HG02973 (cell line): ENCODE data around the gene GRIK4.
A peak's percentile ranks its signal among the peaks of the same experiment; 100 is the strongest.

Source experiments
- ATAC-seq: cut with Tn5 transposase; IDR thresholded peaks from one replicate; pipeline ENCODE4 v1.9.1; 2021; ENCODE audit warnings: moderate library complexity; ENCODE audit not compliant: unreplicated experiment

GRIK4 gene

DNA sequence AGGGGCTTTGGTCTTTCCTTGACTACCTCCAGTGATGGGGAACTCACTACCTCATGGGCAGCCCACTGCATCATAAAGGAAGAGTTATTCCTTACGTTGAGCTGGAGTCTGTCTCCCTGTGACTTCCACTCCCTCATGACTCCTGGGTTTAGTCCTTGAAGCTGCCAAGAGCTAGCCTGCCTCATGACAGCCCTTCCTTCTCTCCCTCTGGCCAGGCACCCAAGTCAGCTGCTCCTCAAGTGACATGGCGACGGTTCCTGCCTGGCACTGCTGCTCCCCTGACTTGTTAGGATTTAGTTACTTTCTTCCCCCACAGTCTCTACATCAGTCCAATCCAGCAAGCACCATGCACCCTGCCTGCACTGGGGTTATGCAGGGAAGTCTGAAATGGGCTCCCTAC, 316.3 kb downstream of the GRIK4 start:
- ATAC-seq, result no peak

DNA sequence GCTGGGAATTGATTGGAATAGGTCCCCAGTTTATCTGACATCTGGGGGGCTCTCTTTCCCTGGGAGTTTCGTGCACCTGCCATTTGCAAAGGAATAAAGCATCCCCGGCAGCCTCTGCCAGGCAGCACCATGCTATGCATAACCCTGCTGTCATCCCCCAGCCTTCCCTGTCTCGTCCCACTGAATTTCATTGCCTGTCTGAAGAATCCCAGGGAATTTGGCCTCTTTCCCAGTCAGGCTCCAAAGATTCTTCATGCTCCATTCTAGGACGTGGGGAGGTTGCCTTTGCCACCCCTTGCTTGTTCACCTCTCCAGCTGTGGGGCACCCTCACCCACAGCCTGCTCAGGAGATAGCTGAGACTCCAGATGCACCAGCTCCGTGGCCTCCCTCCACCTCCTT, 317.3 kb downstream of the GRIK4 start:
- no peak for ATAC-seq

DNA sequence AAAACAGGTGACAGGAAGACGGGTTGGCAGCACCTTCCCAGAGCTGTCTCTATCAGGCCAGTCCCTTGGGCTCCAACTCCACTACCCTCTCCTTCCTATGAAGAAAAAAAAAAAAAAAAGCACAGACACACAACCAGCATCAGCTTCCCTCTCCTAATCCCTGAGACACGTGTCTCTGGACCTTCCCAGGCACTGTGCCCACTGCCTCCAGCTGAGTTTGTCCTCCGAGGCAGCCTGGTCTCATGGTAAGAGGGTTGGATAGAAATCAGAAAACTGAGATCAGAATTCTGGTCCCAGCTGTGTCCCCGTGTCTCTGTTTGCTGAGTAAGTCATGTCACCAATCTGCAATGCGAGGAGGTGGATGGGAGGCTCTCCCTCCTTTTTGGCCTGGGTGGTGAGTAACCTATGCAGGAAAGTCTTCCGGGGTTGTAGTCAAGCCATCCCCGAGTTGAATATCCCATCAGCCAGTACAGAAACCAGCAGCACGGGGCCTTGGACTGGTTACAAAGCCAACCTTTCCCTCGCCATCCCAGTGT, 318.6 kb downstream of the GRIK4 start:
- ATAC-seq, result no peak

DNA sequence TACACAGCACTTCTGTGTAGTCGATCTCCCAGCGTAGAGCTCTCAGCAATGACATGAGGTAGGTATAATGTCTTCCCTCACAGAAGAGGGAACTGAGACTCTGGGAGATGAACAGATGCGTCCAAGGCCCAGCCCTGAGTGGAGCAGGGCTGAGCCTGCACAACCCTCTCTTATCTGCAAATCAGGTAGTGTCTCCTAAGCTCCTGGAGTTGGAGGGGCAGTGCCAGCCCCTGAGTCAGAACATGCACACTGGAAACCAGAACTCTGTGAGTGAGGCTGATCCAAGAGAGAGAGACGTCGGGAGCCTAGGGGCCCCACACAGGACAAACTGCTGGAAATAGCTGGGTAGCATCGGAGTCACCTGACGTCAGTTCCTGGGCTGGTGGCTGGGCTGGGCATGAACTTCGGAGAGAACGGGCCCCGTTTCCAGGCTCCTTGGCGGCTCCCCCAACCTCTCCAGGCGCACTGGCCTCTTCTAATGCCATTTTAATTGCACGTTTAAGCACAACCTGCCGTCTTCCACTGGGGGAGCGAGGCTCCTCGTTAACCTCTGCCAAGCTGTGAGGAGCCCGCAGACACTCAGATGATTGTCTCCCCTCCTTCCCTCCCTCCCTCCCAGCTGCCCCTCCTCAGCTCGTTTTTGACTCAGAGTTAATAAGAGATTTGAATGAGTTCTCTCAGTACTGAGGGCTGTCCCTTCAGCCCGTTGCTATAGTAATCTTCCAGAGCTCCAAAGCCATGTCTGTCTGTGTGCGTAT, 321.1 kb downstream of the GRIK4 start:
- ATAC-seq, result no peak

DNA sequence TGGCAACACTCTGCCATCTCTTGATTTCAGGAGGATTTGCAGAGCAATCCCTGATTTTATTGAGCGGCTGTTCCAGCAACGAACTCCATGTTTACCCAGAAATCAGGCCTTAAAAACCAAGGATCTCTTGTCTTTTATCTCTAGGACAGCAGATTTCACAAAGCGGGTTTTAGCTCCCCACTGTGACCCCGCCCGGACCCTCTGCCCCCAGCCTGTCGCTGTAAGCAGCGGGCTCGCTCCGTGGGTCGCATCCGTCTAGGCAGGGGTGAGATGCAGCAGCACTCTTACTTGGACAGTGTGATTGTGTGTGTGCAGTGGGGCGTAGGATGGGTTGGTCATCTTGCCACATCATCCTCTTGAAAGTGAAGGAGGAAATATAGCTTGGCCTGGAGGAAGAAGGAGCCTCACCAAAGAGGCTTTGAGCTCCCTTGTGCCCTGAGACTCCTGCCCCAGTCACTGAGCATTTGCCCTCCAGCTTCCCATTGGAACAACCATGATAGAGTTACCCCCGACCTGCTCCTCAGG, 323.2 kb downstream of the GRIK4 start:
- no peak for ATAC-seq

DNA sequence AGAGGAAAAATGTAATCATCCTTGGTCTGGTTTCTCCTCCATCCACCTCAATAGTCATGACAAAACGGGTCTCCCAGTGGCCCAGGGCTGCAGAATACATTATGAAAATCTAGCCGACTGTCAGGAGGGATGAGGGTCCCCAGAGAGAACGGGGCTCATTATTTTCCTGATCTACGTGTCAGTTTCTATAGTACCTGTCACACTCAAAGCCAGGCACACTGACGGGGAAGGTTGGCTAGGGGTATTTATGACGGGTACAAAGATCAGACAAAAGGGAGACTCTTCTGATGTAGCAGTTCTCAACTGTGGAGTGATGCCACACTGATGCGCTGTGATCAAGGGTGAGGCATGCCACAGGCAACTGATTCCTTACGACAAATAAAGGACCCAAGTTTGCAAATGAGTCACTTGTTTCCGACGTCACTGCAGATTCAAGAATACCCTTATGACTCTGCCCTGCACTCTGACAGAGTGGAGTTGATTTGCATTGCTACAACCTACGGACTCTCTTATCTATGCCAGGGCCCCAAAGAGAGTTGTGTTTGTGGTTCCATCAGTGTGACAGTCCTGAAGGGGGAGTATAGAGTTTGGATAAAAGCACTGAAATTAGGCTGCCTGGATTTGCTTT, 324.2 kb downstream of the GRIK4 start:
- peak; percentile 98 for ATAC-seq

DNA sequence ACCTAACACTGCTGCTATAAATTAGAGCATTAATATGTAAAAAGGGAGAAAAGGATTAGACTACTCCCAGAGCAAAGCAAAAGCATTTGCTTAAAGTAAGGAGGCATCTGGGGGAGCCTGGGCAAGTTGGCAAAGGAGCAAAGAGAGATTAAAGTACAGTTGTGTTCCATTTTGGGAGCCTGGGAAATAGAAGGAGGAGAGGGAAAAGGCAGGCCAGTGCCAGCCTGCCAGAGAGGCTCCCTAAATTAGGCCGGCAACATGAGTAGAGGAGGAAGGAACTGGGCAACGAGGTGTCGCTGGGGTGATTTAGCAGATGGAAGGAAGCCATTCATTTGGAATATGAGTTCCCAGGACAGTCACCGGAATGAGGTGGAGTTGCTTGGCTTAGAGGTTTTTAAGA, 326.1 kb downstream of the GRIK4 start:
- no peak for ATAC-seq

DNA sequence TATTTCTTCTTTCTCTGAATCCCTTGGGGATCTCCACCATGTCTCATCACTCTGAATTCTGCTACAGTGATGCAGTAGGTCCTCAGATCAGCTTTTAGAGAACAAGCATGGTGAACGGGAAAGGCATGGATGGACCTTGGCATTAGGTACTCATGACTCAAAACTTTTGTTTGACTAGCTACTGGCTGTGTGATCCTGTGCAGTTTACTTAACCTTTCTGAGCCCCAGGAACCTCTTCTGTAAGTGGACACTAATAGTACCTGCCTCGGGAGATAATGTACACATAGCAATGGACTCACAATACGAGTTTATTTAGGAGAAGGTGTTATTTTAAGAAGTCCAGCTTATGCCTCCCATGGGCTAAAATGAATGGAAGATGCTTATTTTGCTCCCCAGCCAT, 327.7 kb downstream of the GRIK4 start:
- no peak for ATAC-seq

DNA sequence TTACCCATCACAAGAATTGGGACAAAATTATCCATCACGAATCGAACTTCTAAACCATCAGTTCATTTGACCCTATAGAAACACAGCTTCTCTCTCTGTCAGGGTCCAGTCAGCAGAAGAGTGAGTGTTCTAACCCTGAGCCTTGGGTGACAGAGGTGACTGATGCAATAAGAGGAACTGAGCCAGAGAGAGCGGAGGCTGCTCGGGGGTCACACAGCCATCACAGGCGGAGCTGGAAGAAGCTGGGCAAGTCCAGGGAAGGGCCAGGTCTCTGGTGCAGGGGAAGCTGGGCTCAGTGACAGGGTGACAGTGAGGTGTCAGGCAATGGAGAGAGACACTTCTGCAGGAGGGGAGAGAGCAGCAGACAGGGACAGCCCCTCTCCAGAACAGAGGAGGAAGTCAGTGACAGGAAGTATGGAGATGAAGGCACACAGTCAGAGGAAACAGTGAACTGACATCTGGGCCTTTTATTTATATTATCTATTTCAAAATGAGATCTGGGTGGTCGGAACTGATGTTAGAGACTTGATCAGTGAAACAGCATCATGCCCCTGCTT, 328.4 kb downstream of the GRIK4 start:
- ATAC-seq, result no peak

DNA sequence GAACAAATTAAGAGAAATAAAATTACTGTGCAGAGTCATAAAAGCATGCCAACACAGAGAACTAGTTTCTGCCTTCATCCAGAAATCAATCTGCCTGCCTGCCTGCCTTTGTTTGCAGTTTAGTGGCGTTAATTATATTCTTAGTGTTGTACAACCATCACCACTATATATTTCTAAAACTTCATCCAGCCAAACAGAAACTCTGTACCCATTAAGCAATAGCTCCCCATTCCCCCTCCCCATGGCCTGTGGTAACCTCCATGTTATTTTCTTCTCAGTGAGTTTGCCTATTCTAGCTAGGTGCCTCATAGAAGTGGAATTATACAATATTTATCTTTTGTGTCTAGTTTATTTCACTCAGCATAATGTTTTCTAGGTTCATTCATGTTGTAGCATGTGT, 329.1 kb downstream of the GRIK4 start:
- ATAC-seq, result no peak

DNA sequence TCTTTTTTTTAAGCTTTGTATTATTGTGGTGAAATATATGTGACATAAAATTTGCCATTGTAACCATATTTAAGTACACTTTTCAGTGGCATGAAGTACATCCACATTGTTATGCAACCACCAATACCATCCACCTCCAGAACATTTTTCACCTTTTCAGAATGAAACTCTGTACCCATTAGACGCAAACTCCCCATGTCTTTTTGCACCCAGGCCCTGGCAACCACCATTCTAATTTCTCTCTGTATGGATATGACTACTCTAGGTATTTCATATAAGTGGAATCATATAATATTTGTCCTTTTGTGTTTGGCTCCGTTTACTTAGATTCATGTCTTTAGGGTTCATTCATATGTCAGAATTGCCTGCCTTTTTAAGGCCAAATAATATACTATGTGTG, 329.5 kb downstream of the GRIK4 start:
- no peak for ATAC-seq

DNA sequence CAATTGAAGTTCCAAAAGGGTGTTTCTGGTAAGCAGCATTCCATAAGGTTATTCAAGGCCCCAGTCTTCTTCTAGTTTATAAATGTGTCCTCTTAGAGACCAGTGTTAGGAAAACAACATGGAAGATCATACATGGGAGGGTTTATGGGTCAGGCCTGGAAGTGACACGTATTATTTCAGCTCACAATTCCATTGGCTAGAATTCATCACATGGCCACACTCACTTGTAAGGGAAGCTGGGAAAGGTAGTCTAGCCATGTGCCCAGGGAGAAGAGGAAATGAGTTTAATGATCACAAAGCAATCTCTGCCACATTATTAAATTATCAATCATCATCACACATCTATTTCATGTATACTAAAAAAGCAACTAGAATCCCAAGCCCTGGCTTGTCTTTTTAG, 330.6 kb downstream of the GRIK4 start:
- ATAC-seq, result no peak

DNA sequence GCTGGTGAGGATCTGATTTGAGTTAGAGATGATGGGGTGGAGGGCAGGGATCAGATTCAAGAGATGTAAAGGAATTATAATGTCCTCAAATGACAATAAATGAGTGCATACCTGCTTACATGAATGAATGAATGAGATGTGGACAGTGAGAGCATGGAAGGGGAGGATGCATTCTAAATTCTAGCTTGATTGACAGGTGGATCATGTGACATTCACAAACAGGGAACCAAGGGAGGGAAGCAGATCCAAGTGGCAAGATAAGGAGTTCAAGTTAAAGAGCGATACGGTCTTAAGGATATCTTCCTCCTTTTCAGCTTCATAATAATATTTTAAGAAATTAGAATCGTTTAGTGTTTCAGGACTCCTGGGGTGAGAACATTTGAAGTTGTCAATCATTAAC, 341.9 kb downstream of the GRIK4 start:
- no peak for ATAC-seq

DNA sequence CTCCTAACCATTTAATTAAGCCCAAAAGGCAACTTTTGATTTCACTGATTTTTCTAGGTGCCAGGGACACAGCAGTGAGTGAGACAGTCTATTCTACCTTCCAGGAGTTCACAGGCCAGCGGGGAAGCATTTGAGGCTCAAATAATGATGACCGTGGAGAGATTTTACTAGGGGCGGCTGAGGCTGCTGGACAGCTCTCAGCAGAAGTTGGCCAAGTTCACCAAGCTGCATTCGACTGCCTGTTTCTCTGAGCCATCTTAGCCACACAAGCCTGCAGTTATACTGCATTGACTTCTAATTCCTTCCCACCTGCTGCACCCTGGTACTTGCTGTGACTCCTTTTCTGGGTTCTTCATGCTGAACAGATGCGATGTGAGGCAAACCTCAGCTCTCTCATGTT, 343.4 kb downstream of the GRIK4 start:
- no peak for ATAC-seq

DNA sequence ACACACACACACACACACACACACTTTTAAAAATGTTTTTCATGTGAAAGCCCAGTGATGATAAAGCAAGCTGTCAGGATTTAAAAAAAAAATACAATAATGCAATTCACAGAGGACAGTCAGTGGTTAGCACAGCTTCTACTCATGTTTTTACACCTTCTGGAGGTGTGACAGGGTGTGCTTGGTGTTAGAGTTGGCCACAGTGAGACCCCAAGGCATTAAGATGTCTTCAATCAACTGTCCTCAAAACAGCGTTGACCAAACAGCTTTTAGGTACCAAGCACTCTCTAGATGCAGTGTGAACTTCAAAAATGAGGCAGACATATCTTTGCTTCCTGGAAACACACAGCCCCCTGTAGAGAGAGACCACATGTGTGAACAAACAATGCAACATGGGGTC, 346.0 kb downstream of the GRIK4 start:
- ATAC-seq, result no peak

DNA sequence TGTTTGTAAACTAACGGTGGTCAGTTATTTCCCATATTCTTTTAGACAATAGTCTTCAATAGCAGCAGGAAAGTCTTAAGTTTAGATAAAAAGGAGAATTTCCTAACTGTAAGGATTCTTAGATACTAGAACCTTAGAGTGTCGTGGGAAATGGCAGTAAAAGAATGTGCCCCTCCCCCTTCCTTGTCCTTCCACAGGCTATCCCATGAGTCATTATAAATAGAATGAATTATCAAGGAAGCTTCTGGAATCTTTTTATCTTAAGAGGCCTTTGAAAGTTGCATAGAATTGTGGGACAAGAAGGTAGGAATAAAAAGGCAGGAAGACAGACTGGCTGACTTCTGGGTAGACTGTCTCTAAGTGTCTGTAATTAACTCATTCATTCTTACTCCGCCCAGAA, 347.2 kb downstream of the GRIK4 start:
- no peak for ATAC-seq

DNA sequence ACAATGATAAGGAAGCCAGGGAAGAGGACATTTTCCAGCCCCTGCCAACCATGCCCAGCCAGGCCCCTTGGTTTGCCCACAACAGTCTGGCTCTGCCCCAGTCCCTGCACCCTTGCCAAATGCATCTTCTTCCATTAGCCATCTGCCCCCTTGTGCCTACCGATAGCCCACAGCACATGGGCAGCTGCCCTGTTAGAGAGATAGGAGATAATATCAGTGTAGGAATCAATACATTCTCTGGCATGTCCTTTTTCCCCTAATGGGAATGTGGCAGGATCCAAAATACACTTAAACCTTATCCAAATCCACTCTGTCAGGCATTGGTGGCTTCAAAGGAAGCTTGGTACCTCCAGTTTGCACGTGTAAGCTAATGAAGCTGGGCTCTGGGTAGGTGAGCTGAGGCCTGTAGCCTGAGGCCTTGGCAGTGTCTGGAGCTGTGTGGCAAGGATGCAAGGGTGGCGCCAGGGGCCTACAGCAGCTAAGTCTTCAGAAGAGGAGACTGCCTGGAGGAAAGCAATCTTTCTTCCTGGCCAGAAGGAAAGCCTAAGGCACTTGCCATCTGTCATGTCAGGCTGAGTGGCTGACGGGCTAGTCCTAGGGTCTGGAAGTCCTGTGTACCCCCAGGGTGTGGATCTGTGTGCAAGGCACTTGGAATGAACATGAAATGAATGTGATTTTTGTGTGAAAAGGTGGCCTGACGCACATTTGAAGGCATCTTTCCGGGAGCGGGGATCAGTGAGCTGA, 348.2 kb downstream of the GRIK4 start:
- ATAC-seq, result no peak

DNA sequence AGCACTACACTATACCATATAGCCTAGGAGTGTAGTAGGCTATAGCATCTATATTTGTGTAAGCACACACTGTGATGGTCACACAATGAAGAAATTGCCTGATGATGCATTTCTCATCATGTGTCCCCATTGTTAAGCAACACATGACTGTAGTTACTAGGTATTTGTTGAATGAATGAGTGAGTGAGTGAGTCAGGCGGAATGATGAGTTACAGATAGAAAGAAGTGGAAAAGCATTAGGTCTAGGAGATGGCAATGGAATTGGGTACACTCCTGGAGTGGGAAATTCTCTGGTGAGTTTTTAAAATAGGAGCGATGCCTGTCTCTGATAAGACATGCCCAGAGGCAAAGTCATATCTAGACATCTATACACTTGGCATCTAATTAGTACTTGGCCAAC, 351.8 kb downstream of the GRIK4 start:
- no peak for ATAC-seq

DNA sequence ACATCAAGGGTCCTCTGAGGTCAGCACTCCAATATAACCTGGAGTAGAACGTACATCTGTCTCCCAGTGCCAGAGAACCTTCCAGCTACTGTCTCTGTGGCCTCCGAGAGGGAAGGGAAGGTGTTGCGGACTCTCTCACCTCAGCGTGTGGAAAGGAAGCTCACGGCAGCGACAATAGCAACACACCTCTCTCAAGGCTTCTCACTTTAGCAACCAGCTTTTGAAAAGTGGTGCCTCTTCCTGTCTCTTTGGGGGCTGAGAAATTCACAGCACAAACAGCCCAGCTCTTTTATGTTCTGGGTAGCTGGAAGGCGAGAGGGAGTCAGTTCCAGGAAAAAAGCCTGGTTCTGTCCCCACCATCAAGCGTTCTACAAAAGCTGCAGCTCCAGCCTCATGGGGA, 355.5 kb downstream of the GRIK4 start:
- ATAC-seq, result no peak

DNA sequence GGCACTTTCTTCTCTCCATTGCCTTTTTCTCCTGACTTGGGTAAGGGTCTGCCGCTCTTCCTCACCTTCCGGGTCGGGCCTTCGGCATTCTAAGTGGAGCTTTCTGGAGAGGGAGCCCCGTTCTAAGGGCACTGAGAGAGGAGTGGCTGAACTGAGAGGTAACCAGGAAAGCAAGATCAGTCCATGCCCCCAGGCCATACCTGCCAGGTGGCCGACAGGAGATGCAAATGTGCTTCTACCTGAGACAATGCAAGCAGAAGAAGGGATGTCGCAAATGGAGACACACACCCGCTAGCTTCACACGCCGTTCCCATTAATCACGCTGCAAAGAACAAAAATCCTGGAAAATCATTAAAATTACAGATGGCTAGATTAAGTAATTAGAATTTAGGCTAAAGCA, 356.0 kb downstream of the GRIK4 start:
- no peak for ATAC-seq

DNA sequence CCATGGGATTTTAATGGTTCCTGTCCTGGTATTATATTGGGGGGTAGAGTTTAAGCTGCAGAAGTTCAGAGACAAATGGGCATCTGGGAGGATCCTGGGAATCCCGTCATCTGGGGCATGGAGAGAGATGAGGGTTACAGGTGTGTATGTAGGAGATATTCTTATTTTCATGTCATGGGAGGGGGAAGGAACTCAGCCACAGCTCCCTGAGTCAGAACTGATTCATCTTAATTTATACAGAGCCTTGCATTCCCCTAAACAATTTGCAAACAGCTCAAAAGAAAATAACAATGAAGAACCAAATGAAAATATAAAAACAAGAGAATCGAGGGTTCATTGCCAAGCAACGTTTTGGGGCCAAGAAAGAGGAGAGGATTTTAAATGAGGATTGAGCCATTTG, 356.4 kb downstream of the GRIK4 start:
- no peak for ATAC-seq
